PFSK-1 (cell line): ENCODE measurements around the gene PTPRO.

Source experiments
- TAF1 ChIP-seq: IDR thresholded peaks from 2 replicates; pipeline ENCODE4 v1.6.1; 2012; ENCODE audit warnings: low read length, control low read depth, borderline replicate concordance; ENCODE audit not compliant: insufficient read depth
- TF ChIP-seq, protein P1 (sequence below), 2 experiments: IDR thresholded peaks; 2 replicates each; pipeline versions ENCODE4 v1.6.1 to v1.8.0; 2011 to 2012; ENCODE audit warnings: low read depth in 2 of 2, low read length in 2 of 2, control low read depth in 1 of 2, inconsistent platforms in 1 of 2, mild to moderate bottlenecking in 1 of 2, moderate library complexity in 1 of 2; ENCODE audit not compliant: insufficient read depth in 1 of 2

DNA sequence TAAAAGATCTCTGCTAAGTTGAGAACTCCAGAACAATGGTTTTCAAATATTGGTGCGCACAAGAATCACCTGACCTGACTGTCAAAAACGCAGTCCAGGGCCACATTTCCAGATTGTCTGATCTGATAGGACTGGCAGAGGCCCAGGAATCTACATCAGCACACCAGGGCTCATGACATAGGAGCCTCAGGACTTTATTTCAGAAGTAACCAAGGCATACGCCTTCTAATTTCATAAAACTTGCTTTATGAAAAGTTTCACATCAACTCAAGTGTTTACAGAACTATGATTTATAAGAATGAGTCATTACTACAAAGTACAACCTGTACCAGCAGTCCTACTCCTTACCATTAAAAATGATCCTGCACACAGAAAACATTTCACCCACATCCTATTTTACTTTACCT lies 47.7 kb upstream of the PTPRO start:
- TF ChIP-seq TAF1, result no peak
- TF ChIP-seq, protein P1, sequence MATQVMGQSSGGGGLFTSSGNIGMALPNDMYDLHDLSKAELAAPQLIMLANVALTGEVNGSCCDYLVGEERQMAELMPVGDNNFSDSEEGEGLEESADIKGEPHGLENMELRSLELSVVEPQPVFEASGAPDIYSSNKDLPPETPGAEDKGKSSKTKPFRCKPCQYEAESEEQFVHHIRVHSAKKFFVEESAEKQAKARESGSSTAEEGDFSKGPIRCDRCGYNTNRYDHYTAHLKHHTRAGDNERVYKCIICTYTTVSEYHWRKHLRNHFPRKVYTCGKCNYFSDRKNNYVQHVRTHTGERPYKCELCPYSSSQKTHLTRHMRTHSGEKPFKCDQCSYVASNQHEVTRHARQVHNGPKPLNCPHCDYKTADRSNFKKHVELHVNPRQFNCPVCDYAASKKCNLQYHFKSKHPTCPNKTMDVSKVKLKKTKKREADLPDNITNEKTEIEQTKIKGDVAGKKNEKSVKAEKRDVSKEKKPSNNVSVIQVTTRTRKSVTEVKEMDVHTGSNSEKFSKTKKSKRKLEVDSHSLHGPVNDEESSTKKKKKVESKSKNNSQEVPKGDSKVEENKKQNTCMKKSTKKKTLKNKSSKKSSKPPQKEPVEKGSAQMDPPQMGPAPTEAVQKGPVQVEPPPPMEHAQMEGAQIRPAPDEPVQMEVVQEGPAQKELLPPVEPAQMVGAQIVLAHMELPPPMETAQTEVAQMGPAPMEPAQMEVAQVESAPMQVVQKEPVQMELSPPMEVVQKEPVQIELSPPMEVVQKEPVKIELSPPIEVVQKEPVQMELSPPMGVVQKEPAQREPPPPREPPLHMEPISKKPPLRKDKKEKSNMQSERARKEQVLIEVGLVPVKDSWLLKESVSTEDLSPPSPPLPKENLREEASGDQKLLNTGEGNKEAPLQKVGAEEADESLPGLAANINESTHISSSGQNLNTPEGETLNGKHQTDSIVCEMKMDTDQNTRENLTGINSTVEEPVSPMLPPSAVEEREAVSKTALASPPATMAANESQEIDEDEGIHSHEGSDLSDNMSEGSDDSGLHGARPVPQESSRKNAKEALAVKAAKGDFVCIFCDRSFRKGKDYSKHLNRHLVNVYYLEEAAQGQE (IDR thresholded peaks at IDR 0.05; ENCODE audit: insufficient read depth in 1 of 2, low read depth in 2 of 2, low read length in 2 of 2), result no peak
